ES-I3 (cell line): ENCODE measurements around the gene TMEM163.

ENCODE experiments used
- H3K36me3 ChIP-seq: 2 replicates; pipeline ENCODE4 v1.6.1; 2013; ENCODE audit warnings: mild to moderate bottlenecking, low read length, control low read depth, moderate library complexity; ENCODE audit not compliant: insufficient read depth
- H3K4me1 ChIP-seq: 2 replicates; pipeline ENCODE4 v1.6.1; 2013; ENCODE audit warnings: mild to moderate bottlenecking, control low read depth, low read length; ENCODE audit not compliant: insufficient read depth
- H3K9ac ChIP-seq: 2 replicates; pipeline ENCODE4 v1.6.1; 2013; ENCODE audit warnings: low read depth, mild to moderate bottlenecking, low read length, moderate library complexity
- H3K9me3 ChIP-seq: 2 replicates; pipeline ENCODE4 v1.6.1; 2013; ENCODE audit warnings: mild to moderate bottlenecking, low read length, moderate library complexity; ENCODE audit not compliant: control insufficient read depth, insufficient read depth

Gene TMEM163

GRCh38 chr2:134441153-134441863 is 277.5 kb downstream of the TMEM163 start:
- H3K36me3 ChIP-seq, result no peaks in the 10 kb centered on the region
- H3K4me1 ChIP-seq, result no peaks in the 10 kb centered on the region
- H3K9me3 ChIP-seq, result no peaks in the 10 kb centered on the region
- H3K9ac ChIP-seq, result no peak overlapping the region

GRCh38 chr2:134440336-134440909 is 278.4 kb downstream of the TMEM163 start:
- no peaks in the 10 kb centered on the region for H3K36me3 ChIP-seq
- no peaks in the 10 kb centered on the region for H3K9me3 ChIP-seq
- H3K4me1 ChIP-seq, result no peaks in the 10 kb centered on the region
- no peak overlapping the region for H3K9ac ChIP-seq

- Histone ChIP-seq H3K9ac (no peak overlapping the region), H3K4me1 (no peaks in the 10 kb centered on the region), H3K9me3 (no peaks in the 10 kb centered on the region), H3K36me3 (no peaks in the 10 kb centered on the region)
Observed at GRCh38 chr2:134438371-134438770, 280.4 kb downstream of the TMEM163 start.

- H3K9ac ChIP-seq, result no peak overlapping the region
- no peaks in the 10 kb centered on the region for H3K36me3 ChIP-seq
- peaks cover 11% of the 10 kb centered on the region for H3K4me1 ChIP-seq
- no peaks in the 10 kb centered on the region for H3K9me3 ChIP-seq
Observed at GRCh38 chr2:134436706-134437105, 282.1 kb downstream of the TMEM163 start.

GRCh38 chr2:134435936-134436335 is 282.9 kb downstream of the TMEM163 start:
- no peaks in the 10 kb centered on the region for H3K9me3 ChIP-seq
- peaks cover 19% of the 10 kb centered on the region for H3K4me1 ChIP-seq
- H3K9ac ChIP-seq, result no peak overlapping the region
- H3K36me3 ChIP-seq, result no peaks in the 10 kb centered on the region

GRCh38 chr2:134435505-134435904 is 283.3 kb downstream of the TMEM163 start:
- Histone ChIP-seq H3K9ac (no peak overlapping the region), H3K36me3 (no peaks in the 10 kb centered on the region), H3K9me3 (no peaks in the 10 kb centered on the region), H3K4me1 (peaks cover 22% of the 10 kb centered on the region)

GRCh38 chr2:134433979-134434378 is 284.8 kb downstream of the TMEM163 start:
- Histone ChIP-seq H3K9me3 (no peaks in the 10 kb centered on the region), H3K4me1 (peaks cover 22% of the 10 kb centered on the region), H3K9ac (no peak overlapping the region), H3K36me3 (no peaks in the 10 kb centered on the region)

- no peaks in the 10 kb centered on the region for H3K36me3 ChIP-seq
- peaks cover 22% of the 10 kb centered on the region for H3K4me1 ChIP-seq
- H3K9me3 ChIP-seq, result no peaks in the 10 kb centered on the region
- H3K9ac ChIP-seq, result no peak overlapping the region
Observed at GRCh38 chr2:134433469-134433868, 285.3 kb downstream of the TMEM163 start.

- H3K36me3 ChIP-seq, result no peaks in the 10 kb centered on the region
- peaks cover 22% of the 10 kb centered on the region for H3K4me1 ChIP-seq
- no peak overlapping the region for H3K9ac ChIP-seq
- H3K9me3 ChIP-seq, result no peaks in the 10 kb centered on the region
Observed at GRCh38 chr2:134432435-134432883, 286.3 kb downstream of the TMEM163 start.

GRCh38 chr2:134431838-134432434 is 286.9 kb downstream of the TMEM163 start:
- peaks cover 22% of the 10 kb centered on the region for H3K4me1 ChIP-seq
- no peaks in the 10 kb centered on the region for H3K36me3 ChIP-seq
- no peak overlapping the region; the same call in 1 of the 2 replicates for H3K9ac ChIP-seq
- no peaks in the 10 kb centered on the region for H3K9me3 ChIP-seq

- H3K36me3 ChIP-seq, result no peaks in the 10 kb centered on the region
- H3K4me1 ChIP-seq, result peaks cover 22% of the 10 kb centered on the region
- H3K9ac ChIP-seq, result no peak overlapping the region
- H3K9me3 ChIP-seq, result no peaks in the 10 kb centered on the region
Observed at GRCh38 chr2:134429886-134430285, 288.9 kb downstream of the TMEM163 start.

GRCh38 chr2:134426721-134427120 is 292.1 kb downstream of the TMEM163 start:
- H3K9me3 ChIP-seq, result no peaks in the 10 kb centered on the region
- H3K36me3 ChIP-seq, result peaks cover 4% of the 10 kb centered on the region; the same call in 1 of the 2 replicates

GRCh38 chr2:134425724-134426496 is 292.9 kb downstream of the TMEM163 start:
- peaks cover 4% of the 10 kb centered on the region; the same call in 1 of the 2 replicates for H3K36me3 ChIP-seq
- no peak overlapping the region for H3K9ac ChIP-seq
- H3K4me1 ChIP-seq, result peaks cover 3% of the 10 kb centered on the region; the same call in 1 of the 2 replicates
- H3K9me3 ChIP-seq, result no peaks in the 10 kb centered on the region

More at GRCh38 chr2:134426721-134427120, 292.1 kb downstream of the TMEM163 start:
- H3K4me1 ChIP-seq, result peaks cover 11% of the 10 kb centered on the region; the same call in 1 of the 2 replicates
- no peak overlapping the region for H3K9ac ChIP-seq
